Hippocampal formation (tissue), 2 donors: Measurements from ENCODE around the gene TJP3.

Experiments
- DNase-seq, 2 donors: peaks; one replicate each; lab custom pipeline; 2025; lab: John Stamatoyannopoulos, UW

TJP3 gene

GRCh38 chr19:3690551-3691371 lies 17.4 kb upstream of the TJP3 start:
- DNase-seq = no peak

DNA sequence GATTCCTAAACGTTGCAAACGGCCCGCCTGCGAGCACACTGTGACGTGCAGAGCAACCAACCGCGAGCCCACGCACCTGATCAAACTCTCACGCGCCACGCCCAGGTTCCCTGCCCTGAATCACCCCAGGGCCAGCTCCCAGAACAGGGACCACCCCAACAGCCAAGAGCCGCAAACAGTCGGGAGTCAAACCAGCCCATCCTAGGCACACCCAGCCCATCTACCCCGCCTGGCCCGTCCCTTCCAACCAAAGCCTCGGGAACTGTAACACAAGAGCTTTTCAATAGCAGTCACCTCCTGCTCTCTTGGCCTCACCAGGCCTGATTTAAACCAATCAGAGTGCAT lies 16.8 kb upstream of the TJP3 start:
- no peak for DNase-seq

DNA sequence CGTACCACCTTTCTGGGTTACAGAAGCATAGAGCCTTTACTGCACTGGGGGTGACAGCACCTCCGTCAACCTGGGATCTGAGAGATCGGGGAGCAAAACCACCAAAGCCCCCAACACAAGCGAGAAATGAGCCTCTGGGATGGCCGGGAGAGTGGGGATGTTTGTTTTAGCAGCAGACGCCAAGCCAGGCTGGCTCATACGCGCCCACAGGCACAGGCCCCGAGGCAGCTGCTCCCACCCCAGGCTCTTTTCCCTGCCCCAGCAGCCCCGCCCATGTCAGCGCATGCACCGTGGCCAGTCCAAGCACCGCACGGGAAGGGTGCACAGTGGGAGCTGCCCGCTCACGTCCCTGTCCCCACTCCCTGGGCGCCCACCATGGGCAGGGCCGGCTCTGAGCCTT lies 16.5 kb upstream of the TJP3 start:
- no peak for DNase-seq

- DNase-seq = no peak
Measured at GRCh38 chr19:3692141-3693024, 15.8 kb upstream of the TJP3 start.

GRCh38 chr19:3693025-3693925 lies 14.9 kb upstream of the TJP3 start:
- DNase-seq = no peak

GRCh38 chr19:3694361-3695123 lies 13.6 kb upstream of the TJP3 start:
- no peak for DNase-seq

- no peak for DNase-seq
Measured at GRCh38 chr19:3695124-3695733, 13.0 kb upstream of the TJP3 start.

DNA sequence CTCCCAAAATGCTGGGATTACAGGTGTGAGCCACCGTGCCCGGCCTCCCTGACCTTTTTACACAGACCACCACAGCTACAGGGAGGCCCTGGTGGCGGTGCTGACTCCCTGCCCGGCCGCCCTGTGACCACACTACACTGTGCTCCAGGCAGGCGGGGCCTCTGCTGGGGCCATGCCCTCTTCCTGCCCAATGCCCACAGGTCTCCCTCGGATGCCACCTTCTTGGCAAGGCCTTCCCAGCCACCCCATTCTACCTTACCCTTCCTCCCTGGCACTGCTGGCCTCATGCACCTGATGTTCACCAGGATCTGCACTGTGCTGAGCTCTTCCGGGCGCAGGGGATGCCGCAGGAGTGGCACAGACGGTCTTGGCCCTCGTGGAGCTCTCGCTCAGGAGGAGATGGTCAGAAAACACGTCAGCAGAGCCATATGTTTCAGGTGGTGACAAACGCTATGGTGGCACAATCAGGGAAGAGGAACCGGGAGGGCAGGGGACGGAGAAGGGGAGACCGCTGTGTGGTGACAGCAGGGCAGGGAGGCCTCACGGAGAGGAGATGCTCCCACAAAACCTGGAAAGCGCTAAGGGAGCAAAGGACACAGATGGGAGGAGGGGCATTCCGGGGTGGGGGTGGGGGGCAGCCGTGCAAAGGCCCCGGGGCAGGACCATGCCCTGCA lies 12.1 kb upstream of the TJP3 start:
- no peak for DNase-seq

DNA sequence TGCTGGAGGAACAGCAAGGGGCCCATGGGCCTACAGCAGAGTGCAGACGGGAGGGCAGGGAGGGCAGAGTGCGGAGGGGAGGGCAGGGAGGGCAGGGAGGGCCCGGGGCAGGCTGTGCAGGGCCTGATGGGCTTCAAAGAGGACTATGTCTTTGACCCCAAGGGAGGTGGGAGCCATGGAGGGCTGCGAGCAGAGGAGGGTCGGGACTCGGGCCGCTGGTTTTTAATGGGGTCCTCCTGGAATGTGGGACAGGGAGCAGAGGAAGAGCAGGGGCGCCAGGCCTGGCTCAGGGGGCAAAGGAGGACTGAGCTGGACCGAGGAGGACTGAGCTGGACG lies 11.6 kb upstream of the TJP3 start:
- no peak for DNase-seq

GRCh38 chr19:3697094-3697493 lies 11.1 kb upstream of the TJP3 start:
- no peak for DNase-seq

DNA sequence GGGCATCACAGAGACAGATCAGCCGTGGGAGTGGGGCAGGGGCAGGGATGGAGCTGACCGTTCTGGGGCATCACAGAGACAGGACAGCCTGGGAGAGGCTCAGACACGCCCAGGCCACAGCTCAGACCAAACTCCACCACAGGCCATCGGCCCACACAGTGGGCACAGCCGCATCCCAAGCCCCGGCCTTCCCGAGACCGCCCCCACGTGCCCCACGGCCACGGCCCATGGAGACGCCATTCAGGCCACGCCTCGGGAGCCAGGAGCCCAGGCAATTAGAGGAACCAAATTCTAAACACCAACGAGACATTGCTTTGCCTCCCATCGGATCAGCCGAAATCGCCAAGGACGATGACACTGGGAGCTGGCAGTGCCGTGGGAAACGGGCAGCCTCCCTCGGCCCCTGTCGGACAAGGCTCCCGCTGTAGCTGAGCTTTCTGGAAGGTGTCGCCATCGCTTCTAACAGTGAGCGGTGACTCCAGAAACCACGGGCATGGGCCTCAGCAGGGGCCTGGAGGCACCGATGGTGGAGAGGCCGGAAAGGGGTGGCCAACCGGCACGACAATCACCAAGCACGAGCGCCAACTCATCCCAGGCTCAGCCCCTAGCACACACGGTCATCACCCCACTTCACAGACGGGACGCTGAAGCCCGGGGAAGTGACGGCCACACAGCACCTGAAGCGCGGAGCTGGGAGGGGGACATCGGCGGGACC lies 10.4 kb upstream of the TJP3 start:
- DNase-seq = no peak

GRCh38 chr19:3698386-3698950 lies 9.7 kb upstream of the TJP3 start:
- no peak for DNase-seq

DNA sequence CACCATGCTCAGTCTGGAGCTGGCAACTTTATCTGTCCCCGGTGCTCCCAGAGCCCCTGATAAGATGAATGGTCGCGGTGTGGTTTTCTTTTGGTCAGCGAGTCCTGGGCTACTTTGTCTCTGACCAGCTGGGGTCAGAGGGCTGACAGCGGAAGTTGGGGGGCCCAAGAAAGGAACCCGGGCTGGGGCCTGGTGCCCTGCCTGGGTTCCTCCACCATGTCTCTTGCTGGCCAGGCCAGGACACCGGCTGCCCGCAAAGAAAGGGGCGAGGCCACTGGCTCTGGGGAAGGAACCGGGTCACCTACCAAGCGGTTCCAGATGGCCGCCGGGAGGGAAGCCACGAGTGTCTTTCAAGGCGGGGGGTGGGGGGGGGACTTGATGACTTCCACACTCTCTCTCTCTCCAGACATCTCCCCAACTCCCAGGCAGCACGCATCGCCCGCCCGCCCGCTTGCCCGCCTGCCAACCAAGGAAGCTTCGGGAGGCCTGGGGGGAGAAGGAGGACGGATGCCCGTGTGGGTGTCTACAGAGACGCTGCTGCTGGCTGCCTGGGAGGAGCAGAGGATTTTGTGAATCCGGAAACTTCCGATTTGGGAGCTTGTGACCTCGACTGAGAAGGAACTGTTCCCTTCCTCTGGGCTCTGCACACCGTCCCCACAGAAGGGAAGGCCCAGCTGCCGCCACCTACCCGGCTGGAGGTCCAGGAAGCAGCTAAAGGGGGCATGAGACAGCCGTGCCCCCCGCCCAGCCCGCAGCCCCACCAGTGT lies 9.0 kb upstream of the TJP3 start:
- peak; percentile 44 to 52 for DNase-seq

DNA sequence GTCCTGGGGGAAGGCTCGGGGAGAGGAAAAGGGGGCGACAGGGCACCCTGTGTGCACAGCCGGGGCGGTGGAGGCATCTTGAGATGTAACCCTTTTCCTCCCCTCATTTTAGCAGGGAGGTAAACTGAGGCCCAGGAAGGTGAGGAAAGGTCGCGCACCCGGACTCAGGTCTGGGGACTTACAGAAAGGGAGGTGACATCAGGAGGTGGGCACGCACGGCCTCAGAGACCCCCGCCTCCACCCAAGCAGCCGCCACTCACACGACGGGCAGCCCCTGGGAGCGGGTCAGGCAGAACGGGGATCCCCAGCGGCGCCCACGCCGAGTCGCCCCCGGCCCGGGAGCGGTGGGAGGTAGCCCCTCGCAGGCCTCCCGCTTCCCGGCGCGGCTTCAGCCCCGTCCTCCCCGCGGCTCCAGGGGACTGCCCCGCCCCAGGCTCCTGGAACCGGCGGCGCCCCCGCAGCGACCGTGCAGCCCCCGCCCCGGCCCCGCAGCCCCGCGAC lies 8.4 kb upstream of the TJP3 start:
- no peak for DNase-seq

GRCh38 chr19:3700242-3701032 lies 7.7 kb upstream of the TJP3 start, which contains the start of gene PIP5K1C:
TSS of gene PIP5K1C (minus strand) at chr19:3700468. CDS start at chr19:3700390, 78 bp downstream.
- DNase-seq = peak; percentile 69 to 81

DNA sequence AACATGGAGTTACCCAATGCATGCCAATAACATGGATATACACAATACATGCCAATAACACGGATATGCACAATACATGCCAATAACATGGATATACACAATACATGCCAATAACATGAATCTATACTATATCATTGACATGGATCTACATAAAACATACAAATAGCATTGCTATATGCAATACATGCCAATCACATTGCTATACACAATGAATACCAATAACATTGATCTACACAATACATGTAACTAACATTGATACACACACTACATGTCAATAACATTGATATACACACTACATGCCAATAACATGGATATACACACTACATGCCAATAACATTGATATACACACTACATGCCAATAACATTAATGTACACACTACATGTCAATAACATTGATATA lies 7.0 kb upstream of the TJP3 start:
- DNase-seq = no peak

- DNase-seq = no peak
Measured at GRCh38 chr19:3707868-3708206, 347 bp upstream of the TJP3 start.
